B cell (primary cell): ENCODE data around the gene MRPL54. TPM values are rescaled to one million over a fixed set of nuclear protein-coding genes. Genes with fewer than 3 reads are reported as not detected.

ENCODE experiments used
- ATAC-seq: fragments of 200-7000 bp; cut with Tn5 transposase; one replicate; pipeline ENCODE4 v1.10.0; 2021; ENCODE audit warnings: low read depth, mild to moderate bottlenecking, moderate number of reproducible peaks, moderate library complexity
- CTCF ChIA-PET: fragments of 350-600 bp; sonication (Branson Sonifier 250); formaldehyde crosslinking; loops from one replicate; lab custom pipeline; 2021; ENCODE audit warnings: antibody characterized with exemption, inconsistent platforms; lab: Charles Lee
- POLR2A ChIA-PET: fragments of 350-600 bp; sonication (Branson Sonifier 250); formaldehyde crosslinking; loops from one replicate; lab custom pipeline; 2021; ENCODE audit warnings: antibody characterized with exemption; lab: Charles Lee
- DNase-seq: peaks from one replicate; pipeline ENCODE4 v3.0.0; 2013
- H2AFZ ChIP-seq: 2 replicates; pipeline ENCODE4 v1.6.1; 2012; ENCODE audit warnings: mild to moderate bottlenecking, low read depth, low read length; ENCODE audit not compliant: insufficient read depth, poor library complexity, severe bottlenecking
- H3K27ac ChIP-seq, 2 donors: 1 replicate in 1 of 2; 2 replicates in 1 of 2; pipeline ENCODE4 v1.5.1; 2012 to 2013; ENCODE audit warnings: low read length in 2 of 2, mild to moderate bottlenecking in 2 of 2, moderate library complexity in 1 of 2
- H3K27me3 ChIP-seq, 4 experiments: fragments of 200-600 bp in 1 of 4; sonication (generic) in 1 of 4; replicated peaks in 1 of 4; 1 replicate in 2 of 4; 2 replicates in 2 of 4; pipeline versions ENCODE4 v1.6.1 to v1.7.0; 2013 to 2016; ENCODE audit warnings: low read length in 3 of 4, mild to moderate bottlenecking in 2 of 4, mixed read lengths in 1 of 4, moderate library complexity in 1 of 4; ENCODE audit not compliant: insufficient read depth in 4 of 4, control insufficient read depth in 3 of 4; ENCODE audit errors: control extremely low read depth in 1 of 4
- H3K36me3 ChIP-seq, 2 experiments: replicated peaks in 1 of 2; 1 replicate in 1 of 2; 2 replicates in 1 of 2; pipeline versions ENCODE4 v1.6.1 to v1.7.1; 2013; ENCODE audit warnings: low read length in 1 of 2; ENCODE audit not compliant: insufficient read depth in 2 of 2, control insufficient read depth in 1 of 2; ENCODE audit errors: control extremely low read depth in 1 of 2, extremely low read depth in 1 of 2
- H3K4me1 ChIP-seq, 2 donors: fragments of 200-600 bp in 1 of 2; sonication (generic) in 1 of 2; 1 replicate in 1 of 2; 2 replicates in 1 of 2; pipeline versions ENCODE4 v1.5.1 to v1.6.1; 2013 to 2017; ENCODE audit warnings: low read length in 2 of 2; ENCODE audit not compliant: control insufficient read depth in 2 of 2, insufficient read depth in 2 of 2
- H3K4me2 ChIP-seq: replicated peaks from 2 replicates; pipeline ENCODE3; 2012; ENCODE audit warnings: mild to moderate bottlenecking, low read depth, low read length; ENCODE audit not compliant: poor library complexity, severe bottlenecking
- H3K4me3 ChIP-seq, 5 experiments: fragments of 200-600 bp in 1 of 5; sonication (generic) in 1 of 5; 1 replicate in 3 of 5; 2 replicates in 2 of 5; pipeline versions ENCODE4 v1.5.1 to v1.7.0; 2011 to 2016; ENCODE audit warnings: low read length in 4 of 5, mild to moderate bottlenecking in 4 of 5, low read depth in 2 of 5, control low read depth in 1 of 5, moderate library complexity in 1 of 5; ENCODE audit not compliant: insufficient read depth in 1 of 5; ENCODE audit errors: control extremely low read depth in 1 of 5, extremely low read depth in 1 of 5
- H3K79me2 ChIP-seq: fragments of 200-600 bp; sonication (generic); one replicate; pipeline ENCODE4 v1.6.0; 2016; ENCODE audit warnings: low read length; ENCODE audit not compliant: control insufficient read depth, insufficient read depth
- H3K9ac ChIP-seq: fragments of 200-600 bp; sonication (generic); 2 replicates; pipeline ENCODE4 v1.6.1; 2017; ENCODE audit warnings: mild to moderate bottlenecking, low read length, moderate library complexity
- H3K9me3 ChIP-seq, 3 donors: one replicate each; pipeline versions ENCODE4 v1.6.1 to v1.7.1; 2013; ENCODE audit warnings: low read length in 2 of 3; ENCODE audit not compliant: control insufficient read depth in 2 of 3, insufficient read depth in 1 of 3; ENCODE audit errors: control extremely low read depth in 1 of 3
- H4K20me1 ChIP-seq: 2 replicates; pipeline ENCODE4 v1.6.0; 2012; ENCODE audit warnings: mild to moderate bottlenecking, low read length; ENCODE audit not compliant: insufficient read depth, control insufficient read depth, poor library complexity, severe bottlenecking
- H3K27ac Mint-ChIP-seq: one replicate; pipeline ENCODE4 v1.8.0; 2021; ENCODE audit warnings: mixed read lengths
- H3K27me3 Mint-ChIP-seq: one replicate; pipeline ENCODE4 v1.8.0; 2021; ENCODE audit warnings: mixed read lengths
- H3K4me1 Mint-ChIP-seq: one replicate; pipeline ENCODE4 v1.8.0; 2021; ENCODE audit warnings: mixed read lengths
- H3K4me3 Mint-ChIP-seq: one replicate; pipeline ENCODE4 v1.8.0; 2021; ENCODE audit warnings: mixed read lengths
- H3K9me3 Mint-ChIP-seq: one replicate; pipeline ENCODE4 v1.8.0; 2022; ENCODE audit warnings: mixed read lengths; ENCODE audit not compliant: insufficient read depth
- CTCF ChIP-seq: fragments of 200-600 bp; IDR thresholded peaks from one replicate; pipeline ENCODE4 v1.8.0; 2022; ENCODE audit warnings: antibody characterized with exemption, mild to moderate bottlenecking
- EZH2 ChIP-seq: IDR thresholded peaks from 2 replicates; pipeline ENCODE4 v1.6.1; 2012; ENCODE audit warnings: borderline replicate concordance, low read depth, mild to moderate bottlenecking, moderate library complexity, low read length; ENCODE audit not compliant: insufficient read depth, poor library complexity, severe bottlenecking
- WGBS: methylation state at CpG from one replicate; pipeline ENCODE4 v1.1.5; 2013; ENCODE audit warnings: missing lambda C conversion rate; ENCODE audit not compliant: insufficient coverage; 5-methylcytosine and 5-hydroxymethylcytosine counted together
- intact Hi-C: fragments of 100-400 bp; cut with micrococcal nuclease; formaldehyde crosslinking; loops from one replicate; pipeline ENCODE4 v1.10.0; 2022
- polyA plus RNA-seq: library from polyadenylated mRNA; depleted of rRNA; stranded (reverse); fragments of >200 nt; gene quantifications from 2 replicates; pipeline ENCODE4 v1.2.3, GENCODE V29; 2012
- total RNA-seq, 2 donors: library from RNA; stranded (reverse); fragments of 120-200 nt in 1 of 2; gene quantifications; 1 replicate in 1 of 2; 2 replicates in 1 of 2; pipeline versions ENCODE4 v1.2.3 to v1.2.4, GENCODE V29; 2013 to 2022

The MRPL54 gene
- total and polyA plus RNA-seq, 2 donors (not counting 1 experiment from before 2014, with no cell fraction given), result 54.3 to 75.1 TPM

DNA sequence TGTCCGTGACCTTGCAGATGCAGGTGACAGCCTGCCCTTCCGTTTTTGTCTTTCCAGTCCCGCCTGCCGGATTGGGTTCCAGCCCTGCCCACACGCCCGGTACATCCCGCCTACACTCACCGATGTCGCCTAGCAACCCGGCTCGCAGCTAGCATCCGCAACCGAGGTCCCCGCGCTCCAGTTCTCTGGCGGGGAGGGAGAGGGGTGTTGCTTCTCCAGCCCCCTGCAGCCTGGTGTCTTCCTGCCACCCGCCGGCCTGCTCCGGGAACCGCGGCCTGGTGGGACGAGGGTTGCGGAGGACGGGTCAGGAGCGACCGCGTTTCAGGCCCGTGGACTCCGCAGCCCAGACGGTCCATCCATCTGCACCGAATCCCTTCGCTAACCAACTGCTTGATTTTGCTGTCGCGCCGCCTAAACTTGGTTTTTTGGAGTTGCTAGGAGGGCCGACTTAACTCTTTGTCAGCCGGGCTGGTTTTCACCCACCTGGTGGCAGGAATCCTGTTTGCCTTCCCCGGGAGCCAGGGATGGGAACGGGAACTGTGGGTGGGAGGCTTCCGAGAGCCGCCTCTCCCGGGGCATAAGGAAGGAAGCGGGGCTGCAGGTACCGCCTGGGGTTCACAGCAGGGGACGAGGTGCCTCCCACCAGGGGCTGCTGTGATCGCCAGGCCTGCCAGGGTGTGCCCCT is 39.1 kb downstream of the MRPL54 start:
- peak overlapping the region; percentile 64 for H3K4me3 Mint-ChIP-seq
- H3K27me3 ChIP-seq, result peaks cover 0 to 16% (median 7%) of the 10 kb centered on the region in 4 experiments
- H3K9ac ChIP-seq, result peak overlapping the region; percentile 40
- H3K4me1 Mint-ChIP-seq, result peaks cover 19% of the 10 kb centered on the region
- peaks cover 13% of the 10 kb centered on the region for H3K27me3 Mint-ChIP-seq
- no peaks in the 10 kb centered on the region for H3K79me2 ChIP-seq
- H3K4me1 ChIP-seq, result peaks cover 12 to 15% of the 10 kb centered on the region in 2 donors
- H3K4me3 ChIP-seq, result peak overlapping the region in 4 of 5 experiments; percentile 22 to 60 (median 31)
- no peak for TF ChIP-seq CTCF
- TF ChIP-seq EZH2, result no peak
- DNase-seq (peak; percentile 66), ATAC-seq (peak; percentile 65)
- CTCF ChIA-PET, result no interaction called here
- peak overlapping the region; percentile 64 for H2AFZ ChIP-seq
- POLR2A ChIA-PET, result no interaction called here
- peaks cover 2% of the 10 kb centered on the region for H3K9me3 Mint-ChIP-seq
- H3K27ac Mint-ChIP-seq, result peak overlapping the region; percentile 10
- H3K4me2 ChIP-seq, result peak overlapping the region; percentile 76
- WGBS, result 2% methylated on average over 43 of the region's 46 CpGs
- H3K27ac ChIP-seq, result no peak overlapping the region
- H3K36me3 ChIP-seq, result no peaks in the 10 kb centered on the region
- no peaks in the 10 kb centered on the region for H4K20me1 ChIP-seq
- intact Hi-C loops, result no loop called here
- H3K9me3 ChIP-seq, result peaks cover 1 to 16% (median 5%) of the 10 kb centered on the region in 3 donors
